ENCODE results near the gene ALKBH5.

DNA sequence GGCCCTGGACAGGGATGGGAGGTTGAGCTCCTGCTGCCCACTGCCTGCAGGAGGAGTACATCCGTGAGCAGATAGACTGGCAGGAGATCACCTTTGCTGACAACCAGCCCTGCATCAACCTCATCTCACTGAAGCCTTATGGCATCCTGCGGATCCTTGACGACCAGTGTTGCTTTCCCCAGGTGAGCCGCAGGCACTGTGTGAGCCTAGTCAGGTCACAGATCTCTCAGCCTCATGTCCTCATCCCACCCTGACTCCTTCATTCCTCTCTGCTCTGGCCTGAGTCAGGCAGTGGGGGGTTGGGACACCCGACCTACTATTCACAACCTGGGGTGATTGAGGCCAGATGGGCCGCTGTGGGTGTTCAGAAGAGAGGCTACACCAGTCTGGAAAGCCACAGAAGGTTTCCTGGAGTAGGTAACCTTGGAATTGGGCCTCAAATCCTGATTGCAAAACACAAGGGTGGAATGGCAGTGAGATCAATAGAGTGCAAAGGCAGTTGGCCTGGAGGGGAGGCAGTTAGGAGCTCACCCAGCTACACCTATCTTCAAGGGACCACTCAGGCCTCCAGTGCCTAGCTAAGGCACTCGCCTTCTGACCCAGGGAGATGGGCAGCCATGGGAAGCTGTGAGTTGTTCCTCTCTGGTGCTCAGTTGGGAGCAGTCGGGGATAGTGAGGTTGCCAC lies 45.4 kb upstream of the ALKBH5 start:
- TF ChIP-seq BHLHE40 (IDR thresholded peaks at IDR 0.05; ENCODE audit: low read depth, low read length): no peak
- no peak for TF ChIP-seq HDAC2 (IDR thresholded peaks at IDR 0.05)
- no peak for TF ChIP-seq RAD21 (conservative IDR thresholded peaks at IDR 0.05 in 1 of 2, IDR thresholded peaks at IDR 0.05 in 1 of 2)
